Measurements from ENCODE around the gene TIMM50.

Gene TIMM50

GRCh38 chr19:39532233-39533002 is 51.8 kb downstream of the TIMM50 start, which contains the start of gene EID2B:
Gene EID2B, minus strand, starts transcription at chr19:39532852. Its CDS starts 50 bp downstream, at chr19:39532802.
- TF ChIP-seq CTCF (IDR thresholded peaks at IDR 0.05; ENCODE audit: low read depth, low read length), result peak; percentile 99
- peak within 1 kb of the TSS; percentile 75 to 96 for H3K4me3 ChIP-seq (replicated peaks in 1 of 2; ENCODE audit: low read depth in 2 of 2, low read length in 2 of 2)
- DNase-seq (ENCODE audit: low read depth in 2 of 2), result peak; percentile 97

GRCh38 chr19:39533003-39533512 is 52.4 kb downstream of the TIMM50 start:
- no peak for DNase-seq (ENCODE audit: low read depth in 2 of 2)
- H3K4me3 ChIP-seq (replicated peaks in 1 of 2; ENCODE audit: low read depth in 2 of 2, low read length in 2 of 2), result no peak overlapping the region
- TF ChIP-seq CTCF (IDR thresholded peaks at IDR 0.05; ENCODE audit: low read depth, low read length), result no peak

- TF ChIP-seq CTCF (IDR thresholded peaks at IDR 0.05; ENCODE audit: low read depth, low read length), result no peak
- DNase-seq (ENCODE audit: low read depth in 2 of 2), result no peak
These were observed 53.2 kb downstream of the TIMM50 start for GRCh38 chr19:39533791-39534190.

GRCh38 chr19:39539165-39539517 is 58.5 kb downstream of the TIMM50 start:
- TF ChIP-seq CTCF (IDR thresholded peaks at IDR 0.05; ENCODE audit: low read depth, low read length), result no peak
- peak in 1 of 2 donors; percentile 53 for DNase-seq (ENCODE audit: low read depth in 2 of 2)
- peak overlapping the region; percentile 58 to 94 for H3K4me3 ChIP-seq (replicated peaks in 1 of 2; ENCODE audit: low read depth in 2 of 2, low read length in 2 of 2)

More at GRCh38 chr19:39533791-39534190, 53.2 kb downstream of the TIMM50 start:
- H3K4me3 ChIP-seq (replicated peaks in 1 of 2; ENCODE audit: low read depth in 2 of 2, low read length in 2 of 2), result no peak overlapping the region

- peak within 1 kb of the TSS; percentile 58 to 94 for H3K4me3 ChIP-seq (replicated peaks in 1 of 2; ENCODE audit: low read depth in 2 of 2, low read length in 2 of 2)
- TF ChIP-seq CTCF (IDR thresholded peaks at IDR 0.05; ENCODE audit: low read depth, low read length), result peak; percentile 84
- DNase-seq (ENCODE audit: low read depth in 2 of 2), result peak; percentile 95 to 97
These were observed 59.1 kb downstream of the TIMM50 start, which contains the start of gene EID2 for GRCh38 chr19:39539518-39540332. Gene EID2, minus strand, starts transcription at chr19:39540161. Its CDS starts 82 bp downstream, at chr19:39540079.

GRCh38 chr19:39540333-39540673 is 59.7 kb downstream of the TIMM50 start:
- no peak for TF ChIP-seq CTCF (IDR thresholded peaks at IDR 0.05; ENCODE audit: low read depth, low read length)
- peak overlapping the region in 1 of 2 donors; percentile 94 for H3K4me3 ChIP-seq (replicated peaks in 1 of 2; ENCODE audit: low read depth in 2 of 2, low read length in 2 of 2)

More at GRCh38 chr19:39540333-39540673, 59.7 kb downstream of the TIMM50 start:
- DNase-seq (ENCODE audit: low read depth in 2 of 2), result no peak

Measured in cardiac fibroblast (primary cell).